Mesenteric fat pad (tissue), 1 donor: ENCODE data around the gene TBC1D22A. TPM values are rescaled to one million over a fixed set of nuclear protein-coding genes. Genes with fewer than 3 reads are reported as not detected.

Source experiments
- DNase-seq: peaks from one replicate; pipeline ENCODE4 v3.0.0-alpha.2; 2020; ENCODE audit warnings: low spot score
- total RNA-seq: library from RNA; stranded (reverse); fragmentation: NEBNext Ultra II Directional; extraction: Animal tissue kit (Norgen Biotek cat#: 25700); gene quantifications from one replicate; pipeline ENCODE4 v1.2.1, GENCODE V29; 2021
- donor health status: DM: yes; HTN: yes; CAD: no.

The TBC1D22A gene
- total RNA-seq, 1 donor from 2014 or later, result 24.5 TPM

- DNase-seq, result peak; percentile 62
These were observed 441.1 kb downstream of the TBC1D22A start for GRCh38 chr22:47203554-47203991.

- peak; percentile 88 for DNase-seq
These were observed 441.8 kb downstream of the TBC1D22A start for GRCh38 chr22:47204002-47204979.

DNA sequence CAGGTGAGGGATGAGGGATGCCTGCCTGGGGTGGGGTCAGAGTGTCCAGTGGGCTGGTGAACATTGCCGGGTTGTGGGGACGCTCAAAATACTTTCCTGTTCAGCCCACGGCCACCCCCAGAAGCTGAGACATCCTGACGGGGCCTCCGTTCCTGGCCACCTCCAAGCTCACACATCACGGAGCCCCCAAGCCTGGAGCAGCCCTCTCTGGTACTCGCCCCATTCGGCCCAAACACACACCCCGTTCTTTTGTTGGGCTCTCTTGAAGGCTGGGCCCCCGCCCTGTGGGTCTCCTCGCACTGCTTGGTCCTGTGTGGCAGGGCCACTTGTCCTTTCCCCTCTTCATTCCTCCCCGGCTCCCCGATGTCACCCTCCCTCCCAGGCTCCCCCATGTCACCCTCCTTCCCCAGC is 442.6 kb downstream of the TBC1D22A start:
- DNase-seq, result peak; percentile 74

DNA sequence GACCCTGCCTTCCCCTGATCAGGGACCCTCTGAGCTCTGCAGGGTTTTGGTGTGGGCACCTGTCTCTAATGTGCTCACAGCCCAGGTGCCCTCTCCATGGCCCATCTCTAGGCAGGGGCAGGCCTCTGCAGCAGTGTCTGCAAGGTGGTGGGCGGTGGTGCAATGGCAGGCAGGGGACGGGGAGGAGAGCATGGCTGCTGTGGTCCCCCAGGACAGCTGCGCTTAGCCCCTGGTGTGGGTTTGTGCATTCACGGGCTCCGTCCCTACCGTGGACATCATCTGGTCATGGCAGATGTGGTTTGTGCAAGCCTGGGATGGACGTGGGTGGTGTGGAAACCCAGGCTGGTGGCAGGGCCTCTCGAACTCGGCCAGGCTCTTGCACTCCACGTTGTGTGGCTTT is 443.1 kb downstream of the TBC1D22A start:
- peak; percentile 79 for DNase-seq

- no peak for DNase-seq
These were observed 443.7 kb downstream of the TBC1D22A start for GRCh38 chr22:47206164-47206563.

GRCh38 chr22:47206666-47207218 is 444.3 kb downstream of the TBC1D22A start:
- peak; percentile 69 for DNase-seq

- DNase-seq, result peak; percentile 41
These were observed 444.9 kb downstream of the TBC1D22A start for GRCh38 chr22:47207387-47207786.

GRCh38 chr22:47207846-47208554 is 445.6 kb downstream of the TBC1D22A start:
- DNase-seq, result peak; percentile 62

- DNase-seq, result no peak
These were observed 446.2 kb downstream of the TBC1D22A start for GRCh38 chr22:47208630-47209029.

DNA sequence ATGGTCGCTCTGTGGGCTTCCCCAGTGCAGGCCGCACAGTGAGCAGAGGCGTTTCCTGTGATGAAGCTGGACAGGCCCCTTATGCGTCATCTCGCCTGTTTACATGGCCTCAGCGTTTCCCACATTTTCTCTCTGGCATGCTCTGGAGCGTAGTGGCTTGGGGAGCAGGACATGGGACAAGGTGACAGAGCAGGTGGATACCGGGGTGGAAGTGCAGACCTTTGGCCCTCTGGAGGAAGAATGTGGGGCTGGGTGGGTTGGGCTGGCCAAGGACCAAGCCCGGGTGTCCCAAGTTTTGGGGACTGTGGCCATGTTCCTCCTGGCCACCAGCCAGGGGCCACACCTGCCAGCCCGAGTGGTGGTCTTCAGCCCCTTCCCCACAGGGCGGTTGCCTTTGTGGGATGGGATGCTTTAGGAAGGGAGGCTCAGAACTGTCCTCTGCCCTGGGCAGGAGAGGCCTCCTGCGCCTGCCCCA is 446.6 kb downstream of the TBC1D22A start:
- DNase-seq, result peak; percentile 86

DNA sequence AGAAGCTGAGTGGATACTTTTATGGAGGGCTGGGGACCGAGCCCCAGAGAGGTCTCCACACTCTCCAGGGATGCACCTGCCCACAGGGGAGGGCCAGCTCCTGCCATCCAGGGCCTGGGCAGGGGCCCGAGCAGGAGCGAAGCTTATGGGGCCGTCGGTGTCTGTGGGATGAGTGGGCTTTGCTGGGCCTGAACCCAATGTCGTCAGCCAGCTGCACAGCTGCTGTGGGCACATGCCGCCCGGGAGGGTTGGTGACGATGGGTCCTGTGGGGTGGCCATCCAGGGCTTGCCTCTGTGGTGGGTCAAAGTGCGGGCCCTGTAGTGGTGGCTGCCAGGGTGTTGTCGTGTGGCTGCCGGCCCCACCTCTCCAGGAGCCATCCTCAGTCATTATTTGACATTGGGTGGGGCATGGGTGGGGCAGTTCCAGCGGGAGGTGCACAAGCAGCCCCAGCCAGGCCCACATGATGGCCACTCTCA is 447.1 kb downstream of the TBC1D22A start:
- peak; percentile 72 for DNase-seq

DNA sequence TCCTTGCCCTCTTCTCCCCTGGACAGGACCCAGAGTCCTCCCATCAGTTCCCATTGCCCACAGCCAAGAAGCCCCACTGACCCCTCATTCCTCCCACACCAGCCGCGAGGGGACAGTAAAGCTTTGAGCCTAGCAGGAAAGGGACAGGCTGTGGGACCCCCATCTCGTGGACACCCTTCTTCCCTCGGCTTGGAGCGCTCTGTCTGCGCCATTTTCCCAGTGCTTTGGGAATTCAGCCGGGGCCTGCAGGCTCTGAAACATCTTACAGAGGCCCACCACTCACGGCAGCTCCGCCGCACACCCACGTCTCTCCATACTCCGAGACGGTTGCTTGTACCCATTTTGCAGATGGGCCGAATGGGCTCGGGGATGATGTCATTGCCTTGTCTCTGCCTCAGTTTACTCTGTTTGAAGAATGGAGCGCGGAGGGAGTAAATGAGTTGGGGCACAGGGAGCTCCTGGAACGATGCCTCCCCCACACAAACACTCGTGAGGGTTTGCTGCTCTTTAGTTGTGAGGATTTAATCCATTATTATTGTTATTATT is 447.7 kb downstream of the TBC1D22A start:
- DNase-seq, result peak; percentile 47

- peak; percentile 35 for DNase-seq
These were observed 448.2 kb downstream of the TBC1D22A start for GRCh38 chr22:47210686-47211085.

- peak; percentile 73 for DNase-seq
These were observed 451.3 kb downstream of the TBC1D22A start for GRCh38 chr22:47213571-47214230.

DNA sequence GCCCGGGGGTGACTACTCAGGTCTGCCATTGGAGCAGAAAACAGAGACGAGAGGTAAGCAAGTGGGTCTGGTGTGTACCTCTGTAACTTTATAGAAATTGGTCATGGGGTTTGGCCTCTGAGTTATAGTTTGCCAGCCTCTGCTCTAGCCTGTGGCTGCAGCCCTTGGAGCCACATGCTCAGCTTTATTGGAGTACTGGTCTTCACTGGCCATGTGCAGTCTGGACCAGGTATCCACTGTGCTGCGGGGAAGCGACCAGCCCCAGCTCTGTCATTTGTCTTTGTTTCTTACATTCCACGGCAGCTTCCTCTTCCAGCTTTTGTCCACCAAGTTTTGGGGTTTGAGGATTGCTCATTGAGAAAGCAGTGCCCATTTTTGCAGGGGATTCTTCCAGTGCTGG is 453.4 kb downstream of the TBC1D22A start:
- DNase-seq, result peak; percentile 53

GRCh38 chr22:47218671-47219070 is 456.2 kb downstream of the TBC1D22A start:
- peak; percentile 69 for DNase-seq

DNA sequence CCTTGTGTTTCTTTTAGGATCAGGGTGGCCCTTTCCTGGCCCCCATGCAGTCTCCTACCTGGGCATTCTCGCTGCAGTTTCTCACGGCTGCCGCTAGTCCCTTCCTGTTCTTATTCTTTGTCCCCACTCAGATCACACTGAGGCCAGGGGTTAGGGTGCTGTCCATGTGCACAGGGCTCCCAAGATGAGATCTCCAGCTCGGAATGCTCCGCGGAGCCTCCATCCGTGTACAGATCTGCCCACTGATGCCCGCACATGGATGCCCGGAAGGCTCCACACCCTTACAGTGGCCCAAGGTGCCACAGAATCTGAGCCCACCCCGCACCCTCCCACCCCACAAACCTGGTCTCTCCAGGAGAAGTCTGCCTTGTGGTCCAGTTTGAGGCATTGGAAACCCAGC is 457.3 kb downstream of the TBC1D22A start:
- peak; percentile 59 for DNase-seq

- no peak for DNase-seq
These were observed 458.3 kb downstream of the TBC1D22A start for GRCh38 chr22:47220752-47221151.

GRCh38 chr22:47221840-47222615 is 459.6 kb downstream of the TBC1D22A start:
- peak; percentile 59 for DNase-seq
